H1 (cell line): ENCODE measurements around the gene MAPK11. TPM values are rescaled to one million over a fixed set of nuclear protein-coding genes. Genes with fewer than 3 reads are reported as not detected.

Experiments used
- CTCF ChIA-PET: fragments of 300-600 bp; sonication (Branson Sonifier 250); formaldehyde crosslinking; loops from one replicate; lab custom pipeline; 2021; ENCODE audit not compliant: partially characterized antibody; lab: Charles Lee
- POLR2A ChIA-PET: fragments of 300-600 bp; sonication (Branson Sonifier 250); formaldehyde crosslinking; loops from one replicate; lab custom pipeline; 2021; ENCODE audit warnings: inconsistent platforms; ENCODE audit not compliant: partially characterized antibody; lab: Charles Lee
- DNase-seq, 2 experiments: peaks; one replicate each; pipeline versions ENCODE4 v3.0.0 to v3.0.0-alpha.2; 2010 to 2022; ENCODE audit warnings: low spot score in 2 of 2, low read depth in 1 of 2, mixed read lengths in 1 of 2
- FAIRE-seq: peaks from 2 replicates; lab custom pipeline; 2011; peaks lifted over from hg19 to GRCh38; lab: Jason Lieb, UNC
- H2AFZ ChIP-seq: 2 replicates; pipeline ENCODE4 v1.8.1; 2012; ENCODE audit warnings: low read length, inconsistent platforms
- H2AK5ac ChIP-seq: 2 replicates; pipeline ENCODE4 v1.6.1; 2013; ENCODE audit warnings: low read depth, low read length
- H2BK120ac ChIP-seq: replicated peaks from 2 replicates; pipeline ENCODE3; 2013; ENCODE audit warnings: low read depth, low read length, inconsistent platforms
- H2BK12ac ChIP-seq: 2 replicates; pipeline ENCODE4 v1.6.1; 2013; ENCODE audit warnings: low read depth, low read length
- H2BK15ac ChIP-seq: 2 replicates; pipeline ENCODE4 v1.6.1; 2013; ENCODE audit warnings: low read length
- H2BK20ac ChIP-seq: 2 replicates; pipeline ENCODE4 v1.6.1; 2013; ENCODE audit warnings: low read length
- H2BK5ac ChIP-seq: 2 replicates; pipeline ENCODE4 v1.6.1; 2013; ENCODE audit warnings: low read depth, low read length
- H3K14ac ChIP-seq: 2 replicates; pipeline ENCODE4 v1.6.1; 2013; ENCODE audit warnings: inconsistent platforms; ENCODE audit not compliant: insufficient read length
- H3K18ac ChIP-seq: 2 replicates; pipeline ENCODE4 v1.6.1; 2013; ENCODE audit warnings: low read length; ENCODE audit errors: extremely low read depth
- H3K23ac ChIP-seq: 2 replicates; pipeline ENCODE4 v1.6.1; 2013; ENCODE audit warnings: inconsistent platforms; ENCODE audit not compliant: insufficient read length
- H3K23me2 ChIP-seq: 2 replicates; pipeline ENCODE4 v1.6.1; 2013; ENCODE audit warnings: low read depth, low read length
- H3K27ac ChIP-seq: 2 replicates; pipeline ENCODE4 v1.6.1; 2011; ENCODE audit warnings: low read depth, low read length, inconsistent platforms
- H3K27me3 ChIP-seq, 4 experiments: replicated peaks in 1 of 4; 1 replicate in 1 of 4; 2 replicates in 3 of 4; pipeline versions ENCODE4 v1.6.1 to v1.8.1; 2011 to 2013; ENCODE audit warnings: low read length in 3 of 4, mild to moderate bottlenecking in 3 of 4, inconsistent platforms in 2 of 4, mixed read lengths in 2 of 4, moderate library complexity in 1 of 4; ENCODE audit not compliant: control insufficient read depth in 3 of 4, insufficient read depth in 3 of 4; ENCODE audit errors: extremely low read depth in 1 of 4
- H3K36me3 ChIP-seq, 4 experiments: 2 replicates each; pipeline versions ENCODE4 v1.6.1 to v1.8.1; 2011 to 2013; ENCODE audit warnings: mild to moderate bottlenecking in 4 of 4, low read length in 3 of 4, moderate library complexity in 2 of 4, control low read depth in 1 of 4, inconsistent platforms in 1 of 4; ENCODE audit not compliant: insufficient read depth in 4 of 4, control insufficient read depth in 2 of 4
- H3K4ac ChIP-seq: replicated peaks from 2 replicates; pipeline ENCODE3; 2013; ENCODE audit warnings: low read length, low read depth, mixed read lengths, inconsistent platforms; ENCODE audit not compliant: insufficient read length
- H3K4me1 ChIP-seq, 4 experiments: replicated peaks in 1 of 4; 1 replicate in 1 of 4; 2 replicates in 3 of 4; pipeline versions ENCODE4 v1.6.1 to v1.8.1; 2011 to 2013; ENCODE audit warnings: low read length in 3 of 4, inconsistent platforms in 2 of 4, mixed read lengths in 1 of 4; ENCODE audit not compliant: insufficient read depth in 4 of 4, control insufficient read depth in 3 of 4
- H3K4me2 ChIP-seq, 2 experiments: 2 replicates each; pipeline versions ENCODE4 v1.6.1 to v1.8.1; 2011 to 2013; ENCODE audit warnings: low read depth in 2 of 2, low read length in 2 of 2, control low read depth in 1 of 2, inconsistent platforms in 1 of 2, mild to moderate bottlenecking in 1 of 2; ENCODE audit not compliant: insufficient read depth in 1 of 2
- H3K4me3 ChIP-seq, 4 experiments: fragments of 200-600, 300-600 bp in 1 of 4; sonication (generic), shearing (Covaris generic), sonication (Bioruptor Twin) in 1 of 4; 2 replicates each; pipeline versions ENCODE4 v1.5.1 to v1.8.1; 2011 to 2016; ENCODE audit warnings: low read length in 4 of 4, low read depth in 3 of 4, control low read depth in 2 of 4, inconsistent platforms in 2 of 4, mild to moderate bottlenecking in 2 of 4, mixed read lengths in 1 of 4, moderate library complexity in 1 of 4; ENCODE audit not compliant: insufficient read depth in 2 of 4; ENCODE audit errors: extremely low read depth in 1 of 4
- H3K56ac ChIP-seq: replicated peaks from 2 replicates; pipeline ENCODE3; 2013; ENCODE audit warnings: low read depth, mild to moderate bottlenecking, mixed read lengths, low read length, inconsistent platforms; ENCODE audit not compliant: insufficient read length
- H3K79me1 ChIP-seq: 2 replicates; pipeline ENCODE4 v1.6.1; 2013; ENCODE audit warnings: low read depth, low read length, control low read depth
- H3K79me2 ChIP-seq, 2 experiments: 2 replicates each; pipeline versions ENCODE4 v1.6.1 to v1.8.1; 2012 to 2013; ENCODE audit warnings: low read length in 2 of 2, mild to moderate bottlenecking in 2 of 2, inconsistent platforms in 1 of 2; ENCODE audit not compliant: insufficient read depth in 2 of 2, control insufficient read depth in 1 of 2
- H3K9ac ChIP-seq, 4 experiments: replicated peaks in 1 of 4; 1 replicate in 1 of 4; 2 replicates in 3 of 4; pipeline versions ENCODE4 v1.6.1 to v1.8.1; 2011 to 2013; ENCODE audit warnings: low read depth in 3 of 4, low read length in 3 of 4, control low read depth in 2 of 4, mild to moderate bottlenecking in 2 of 4, moderate library complexity in 2 of 4, inconsistent platforms in 1 of 4; ENCODE audit errors: extremely low read depth in 1 of 4
- H3K9me3 ChIP-seq, 2 experiments: 2 replicates each; pipeline versions ENCODE4 v1.6.1 to v1.8.1; 2012 to 2013; ENCODE audit warnings: mild to moderate bottlenecking in 2 of 2, moderate library complexity in 2 of 2, control low read depth in 1 of 2, inconsistent platforms in 1 of 2, low read depth in 1 of 2, low read length in 1 of 2, mixed read lengths in 1 of 2; ENCODE audit not compliant: insufficient read depth in 2 of 2
- H4K20me1 ChIP-seq, 2 experiments: replicated peaks in 1 of 2; 2 replicates each; pipeline versions ENCODE3 to v1.8.1; 2011 to 2013; ENCODE audit warnings: inconsistent platforms in 2 of 2, low read length in 2 of 2, mild to moderate bottlenecking in 1 of 2; ENCODE audit not compliant: insufficient read depth in 2 of 2, control insufficient read depth in 1 of 2
- H4K5ac ChIP-seq: 2 replicates; pipeline ENCODE4 v1.6.1; 2013; ENCODE audit warnings: low read length, low read depth, mixed read lengths, inconsistent platforms; ENCODE audit not compliant: insufficient read length
- H4K8ac ChIP-seq: 2 replicates; pipeline ENCODE4 v1.8.0; 2013; ENCODE audit warnings: mild to moderate bottlenecking, moderate library complexity, low read length, inconsistent platforms; ENCODE audit not compliant: insufficient read depth; ENCODE audit errors: extremely low read depth
- H4K91ac ChIP-seq: replicated peaks from 2 replicates; pipeline ENCODE3; 2013; ENCODE audit warnings: low read length, mixed read lengths, inconsistent platforms; ENCODE audit not compliant: insufficient read length
- ATF2 ChIP-seq: IDR thresholded peaks from 2 replicates; pipeline ENCODE4 v1.6.1; 2012; ENCODE audit warnings: low read length, inconsistent platforms
- CBX8 ChIP-seq: fragments of 300-800, 300-1000 bp; sonication (generic); IDR thresholded peaks from 2 replicates; pipeline ENCODE4 v1.7.1; 2016; ENCODE audit warnings: low read depth, low read length, borderline replicate concordance
- SP1 ChIP-seq: IDR thresholded peaks from 2 replicates; pipeline ENCODE4 v1.6.1; 2011; ENCODE audit warnings: low read depth, low read length
- WGBS, 2 experiments: shearing (Covaris generic) in 1 of 2; methylation state at CpG; one replicate each; pipeline versions ENCODE4 v1.1.6 to v1.1.7; 2013 to 2015; ENCODE audit warnings: low lambda C conversion rate in 2 of 2, mixed read lengths in 2 of 2, inconsistent platforms in 1 of 2, low coverage in 1 of 2, missing lambda C conversion rate in 1 of 2; ENCODE audit not compliant: insufficient replicate concordance in 2 of 2, insufficient coverage in 1 of 2, insufficient read length in 1 of 2; ENCODE audit errors: extremely low coverage in 1 of 2, missing lambda C conversion rate in 1 of 2; 5-methylcytosine and 5-hydroxymethylcytosine counted together
- polyA plus RNA-seq, 7 experiments: library from polyadenylated mRNA; depleted of rRNA in 3 of 7; stranded (reverse) in 5 of 7; unstranded in 2 of 7; fragments of >200 nt in 5 of 7; fragments of 200-250 nt in 2 of 7; gene quantifications; 1 replicate in 5 of 7; 2 replicates in 1 of 7; 4 replicates in 1 of 7; pipeline versions ENCODE4 v1.2.1 to v1.2.3, GENCODE V29; 2011 to 2013; ENCODE audit warnings: missing spikeins in 2 of 7, mixed read lengths in 2 of 7
- total RNA-seq: library from RNA; stranded (reverse); fragmentation: NEBNext Ultra II Directional; extraction: Animal tissue kit (Norgen Biotek cat#: 25700); gene quantifications from 2 replicates; pipeline ENCODE4 v1.2.1, GENCODE V29; 2021

The MAPK11 gene
- total and polyA plus RNA-seq, 2 of the 8 experiments (the other 6 are each of a cell fraction or from before 2014, with no cell fraction given), result 0.70 to 1.5 TPM

- Histone ChIP-seq H4K91ac (peak overlapping the region; percentile 91), H2BK120ac (peak overlapping the region; percentile 43), H3K9me3 (no peaks in the 10 kb centered on the region; a peak in 1 of 4 replicates), H3K56ac (no peak overlapping the region), H3K4me1 (peaks cover 3 to 42% (median 26%) of the 10 kb centered on the region in 4 experiments), H3K4me2 (no peak overlapping the region; a peak in 1 of 4 replicates)
- CTCF ChIA-PET, result interaction anchor here (1.0 to 3.2 kb wide), 9 partner anchors 8 to 52 kb away, joined by 3 to 16 read pairs (median 7); no protein-coding TSS in a partner anchor
- TF ChIP-seq CBX8 (no peak), SP1 (no peak), ATF2 (no peak)
- TF ChIP-seq, all 59 proteins: peak for 0
- Histone ChIP-seq H2AK5ac (peak overlapping the region; percentile 87; the same call in 1 of the 2 replicates), H3K27ac (no peak overlapping the region), H2BK20ac (0 out of 2 replicates have a peak overlapping the region, but pooled peaks have one; percentile 61), H3K79me2 (peaks cover 0 to 8% of the 10 kb centered on the region in 2 experiments; a peak in 2 of 4 replicates), H3K79me1 (peaks cover 4% of the 10 kb centered on the region), H3K23ac (no peak overlapping the region), H3K9ac (no peak overlapping the region), H3K18ac (no peak overlapping the region; the same call in 1 of the 2 replicates), H3K4me3 (no peak overlapping the region), H3K23me2 (peaks cover 9% of the 10 kb centered on the region; the same call in 1 of the 2 replicates), H2BK15ac (0 out of 2 replicates have a peak overlapping the region, but pooled peaks have one; percentile 88), H4K8ac (peak overlapping the region; percentile 14; the same call in 1 of the 2 replicates), H3K4ac (peak overlapping the region; percentile 53), H4K20me1 (peaks cover 8 to 24% of the 10 kb centered on the region in 2 experiments), H3K27me3 (no peaks in the 10 kb centered on the region; a peak in 2 of 7 replicates), H3K14ac (no peak overlapping the region), H2BK5ac (0 out of 2 replicates have a peak overlapping the region, but pooled peaks have one; percentile 39), H2AFZ (no peak overlapping the region), H4K5ac (peak overlapping the region; percentile 21), H2BK12ac (peak overlapping the region; percentile 87; the same call in 1 of the 2 replicates), H3K36me3 (no peaks in the 10 kb centered on the region)
- no peak for FAIRE-seq
- DNase-seq, result no peak
- POLR2A ChIA-PET, result interaction anchor here (0.7 to 2.4 kb wide), 2 partner anchors 10 to 17 kb away, joined by 3 to 15 read pairs; no protein-coding TSS in a partner anchor
- WGBS, 2 experiments, result 94% methylated on average over 17 of the region's 22 CpGs; no CpG with 5 or more reads in 1 of the 2 experiments
These were observed 34.6 kb upstream of the MAPK11 start for GRCh38 chr22:50304528-50305392.
